K562 (cell line): ENCODE results near the gene LRMDA. TPM values are rescaled to one million over a fixed set of nuclear protein-coding genes. Genes with fewer than 3 reads are reported as not detected.

Experiments
- ATAC-seq: fragments of 200-7000 bp; cut with Tn5 transposase; 3 replicates; pipeline ENCODE4 v1.9.1; 2020; ENCODE audit warnings: moderate library complexity
- BruUV-seq: library from RNA; stranded (reverse); fragments of 400-500 nt; replicated peaks from 2 replicates; lab custom pipeline; 2021; lab: Mats Ljungman, UMichigan
- CTCF ChIA-PET: fragments of 300-600 bp; formaldehyde crosslinking; extraction: SDS; loops from one replicate; lab custom pipeline; 2021; ENCODE audit warnings: low intra/inter-chr PET ratio; lab: Yijun Ruan, JAX
- POLR2A ChIA-PET: fragments of 300-600, 350-650 bp; sonication (Branson Sonifier 250); formaldehyde crosslinking; extraction: SDS; loops from one replicate; lab custom pipeline; 2021; ENCODE audit warnings: antibody characterized with exemption, inconsistent platforms; lab: Yijun Ruan, JAX
- DNase-seq, 4 experiments: peaks; one replicate each; pipeline versions ENCODE4 v3.0.0 to v3.0.0-alpha.2; 2011 to 2018; ENCODE audit warnings: low spot score in 3 of 4, mixed read lengths in 3 of 4; ENCODE audit errors: extremely low read depth in 1 of 4
- FAIRE-seq: peaks from 2 replicates; lab custom pipeline; 2011; peaks lifted over from hg19 to GRCh38; lab: Jason Lieb, UNC
- H2AFZ ChIP-seq: 2 replicates; pipeline ENCODE4 v1.6.0; 2011; ENCODE audit warnings: low read depth, low read length, control low read depth, inconsistent platforms
- H3K27ac ChIP-seq: fragments of 200-600 bp; 3 replicates; pipeline ENCODE4 v1.8.0; 2011; ENCODE audit warnings: low read depth, mild to moderate bottlenecking, control low read depth, inconsistent platforms, low read length, moderate library complexity, mixed read lengths; ENCODE audit errors: extremely low read depth
- H3K27me3 ChIP-seq, 2 experiments: fragments of 300-600 bp in 1 of 2; 2 replicates in 1 of 2; 3 replicates in 1 of 2; pipeline versions ENCODE4 v1.6.0 to v1.8.0; 2011; ENCODE audit warnings: inconsistent platforms in 2 of 2, low read length in 2 of 2, mild to moderate bottlenecking in 1 of 2, mixed read lengths in 1 of 2, moderate library complexity in 1 of 2; ENCODE audit not compliant: control insufficient read depth in 2 of 2, insufficient read depth in 2 of 2
- H3K36me3 ChIP-seq: fragments of 300-600 bp; 3 replicates; pipeline ENCODE4 v1.8.0; 2011; ENCODE audit warnings: mild to moderate bottlenecking, low read length, inconsistent platforms; ENCODE audit not compliant: control insufficient read depth, insufficient read depth
- H3K4me1 ChIP-seq, 2 experiments: fragments of 200-600 bp in 1 of 2; replicated peaks in 1 of 2; 2 replicates in 1 of 2; 3 replicates in 1 of 2; pipeline versions ENCODE4 v1.5.1 to v1.8.0; 2011; ENCODE audit warnings: inconsistent platforms in 2 of 2, low read length in 2 of 2, mild to moderate bottlenecking in 1 of 2, mixed read lengths in 1 of 2, moderate library complexity in 1 of 2; ENCODE audit not compliant: control insufficient read depth in 2 of 2, insufficient read depth in 2 of 2
- H3K4me2 ChIP-seq: 2 replicates; pipeline ENCODE4 v1.6.1; 2011; ENCODE audit warnings: low read length, control low read depth, inconsistent platforms, mixed read lengths; ENCODE audit not compliant: insufficient read depth
- H3K4me3 ChIP-seq: fragments of 200-600 bp; sonication (generic), shearing (Covaris generic); 2 replicates; pipeline ENCODE4 v1.5.1; 2016; ENCODE audit warnings: control low read depth, inconsistent platforms
- H3K79me2 ChIP-seq: fragments of 200-600 bp; 3 replicates; pipeline ENCODE4 v1.8.0; 2011; ENCODE audit warnings: low read length, inconsistent platforms; ENCODE audit not compliant: control insufficient read depth, insufficient read depth
- H3K9ac ChIP-seq, 2 experiments: 2 replicates each; pipeline versions ENCODE4 v1.6.0 to v1.6.1; 2011; ENCODE audit warnings: low read depth in 2 of 2, low read length in 2 of 2, control low read depth in 1 of 2, inconsistent platforms in 1 of 2, mild to moderate bottlenecking in 1 of 2, mixed read lengths in 1 of 2; ENCODE audit not compliant: insufficient read depth in 1 of 2
- H3K9me1 ChIP-seq: one replicate; pipeline ENCODE4 v1.6.0; 2011; ENCODE audit warnings: inconsistent platforms, mild to moderate bottlenecking, low read length, moderate library complexity; ENCODE audit not compliant: control insufficient read depth, insufficient read depth
- H3K9me3 ChIP-seq: replicated peaks from 2 replicates; pipeline ENCODE4 v1.5.1; 2011; ENCODE audit warnings: low read depth, low read length, inconsistent platforms; ENCODE audit not compliant: control insufficient read depth, insufficient read depth
- H4K20me1 ChIP-seq: replicated peaks from 2 replicates; pipeline ENCODE4 v1.6.1; 2011; ENCODE audit warnings: low read length, inconsistent platforms, mixed read lengths; ENCODE audit not compliant: control insufficient read depth, insufficient read depth
- NEUROD1 ChIP-seq: fragments of 150-350 bp; IDR thresholded peaks from 2 replicates; pipeline ENCODE4 v1.6.1; 2014; ENCODE audit warnings: borderline replicate concordance, low read length, low read depth; ENCODE audit not compliant: partially characterized antibody
- POLR2H ChIP-seq: IDR thresholded peaks from 2 replicates; pipeline ENCODE4 v1.6.1; 2016; ENCODE audit warnings: missing genetic modification characterization, low read depth, mild to moderate bottlenecking, control low read depth, missing compliant biosample characterization, moderate library complexity
- ZBTB2 ChIP-seq: fragments of 450-650 bp; IDR thresholded peaks from 2 replicates; pipeline ENCODE4 v1.6.1; 2016; ENCODE audit warnings: antibody characterized with exemption
- ZFP30 ChIP-seq: fragments of 250-450 bp; sonication (Bioruptor Pico); IDR thresholded peaks from 2 replicates; pipeline ENCODE4 v1.8.0; 2022; ENCODE audit warnings: moderate library complexity, mild to moderate bottlenecking, inconsistent platforms, borderline replicate concordance
- WGBS: fragments of 100-300 bp; shearing (Covaris generic); methylation state at CpG from one replicate; pipeline ENCODE4 v1.1.6; 2016; ENCODE audit warnings: low coverage, mixed read lengths; ENCODE audit not compliant: insufficient coverage; ENCODE audit errors: missing lambda C conversion rate; 5-methylcytosine and 5-hydroxymethylcytosine counted together
- in situ Hi-C: fragments of 300-500 bp; cut with MboI; formaldehyde crosslinking; loops from 4 replicates; pipeline ENCODE4 v1.15.0; 2018; ENCODE audit warnings: inconsistent platforms, mixed read lengths
- intact Hi-C: fragments of 100-400 bp; cut with micrococcal nuclease; formaldehyde crosslinking; loops from 2 replicates; pipeline ENCODE4 v1.14.2; 2022
- polyA plus RNA-seq, 8 experiments: library from polyadenylated mRNA; depleted of rRNA in 4 of 8; stranded (reverse) in 5 of 8; unstranded in 3 of 8; fragments of >200 nt; fragmentation: Nextera tagmentation in 2 of 8; fragmentation: Illumina TruSeq in 1 of 8; extraction: Ambion mirVana in 2 of 8; extraction: Trizol in 1 of 8; gene quantifications; 2 replicates each; pipeline versions ENCODE4 v1.2.1 to v1.2.3, GENCODE V29; 2011 to 2014; ENCODE audit warnings: inconsistent platforms in 1 of 8, missing spikeins in 1 of 8
- total RNA-seq, 7 experiments: library from RNA; depleted of rRNA in 6 of 7; stranded (reverse); fragments of >200 nt in 6 of 7; fragmentation: Illumina TruSeq in 2 of 7; extraction: Trizol in 2 of 7; gene quantifications; 2 replicates each; pipeline versions ENCODE4 v1.2.1 to v1.2.3, GENCODE V29; 2011 to 2021; ENCODE audit warnings: low replicate concordance in 1 of 7
- TF ChIP-seq, protein P1 (sequence below): fragments of 250-450 bp; sonication (Bioruptor Pico); IDR thresholded peaks from 2 replicates; pipeline ENCODE4 v1.5.0; 2021
- TF ChIP-seq, protein P2 (sequence below): sonication (generic); formaldehyde crosslinking; IDR thresholded peaks from 2 replicates; pipeline ENCODE4 v1.8.0; 2023; ENCODE audit warnings: mild to moderate bottlenecking, missing genetic modification reagents

The LRMDA gene
- total and polyA plus RNA-seq, 9 of the 15 experiments (the other 6 are each of a cell fraction or from before 2014, with no cell fraction given), result 0.25 TPM; not detected in 8

DNA sequence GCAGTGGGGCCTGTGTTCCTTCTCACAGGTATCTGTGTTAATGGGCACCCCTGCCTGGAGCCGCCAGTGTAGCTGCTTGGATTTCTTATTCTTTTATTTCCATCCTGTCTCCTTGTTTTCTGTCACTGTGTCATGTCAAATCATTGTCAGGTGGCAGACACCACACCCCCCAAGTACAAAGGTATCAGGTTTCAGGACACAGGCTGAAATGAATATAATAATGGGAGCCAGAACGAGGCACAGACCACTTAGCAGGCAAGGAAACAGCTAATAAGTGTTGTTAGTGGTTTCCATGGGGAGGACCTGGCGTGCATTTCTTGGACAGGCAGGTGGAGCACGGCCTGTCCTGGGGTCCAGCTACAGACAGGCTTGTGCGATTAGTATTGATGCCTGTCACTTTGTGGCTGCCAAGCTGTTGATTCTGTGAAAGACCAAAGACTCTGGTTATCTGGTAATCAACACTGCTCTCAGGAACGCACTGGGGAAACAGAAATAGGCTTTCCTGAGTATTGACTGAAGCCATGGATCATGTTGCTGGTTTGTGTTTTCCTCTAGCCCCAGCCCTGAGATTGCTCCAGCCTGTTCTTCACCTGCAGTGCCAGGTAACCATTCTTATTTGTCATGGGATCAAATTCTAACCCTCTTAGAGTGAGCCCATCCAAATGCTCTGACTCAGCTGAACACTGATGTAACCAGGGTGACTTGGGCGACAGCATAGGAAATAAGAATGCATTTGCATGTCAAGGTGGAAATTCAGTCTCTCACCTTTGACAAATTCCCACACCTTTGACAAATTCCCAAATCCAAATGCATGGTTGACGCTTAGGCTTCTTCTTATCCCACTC is 1002.0 kb downstream of the LRMDA start:
- Histone ChIP-seq H3K36me3 (no peaks in the 10 kb centered on the region), H3K4me2 (no peak overlapping the region), H3K79me2 (no peaks in the 10 kb centered on the region), H4K20me1 (no peaks in the 10 kb centered on the region), H2AFZ (no peak overlapping the region)
- ATAC-seq, result no peak
- FAIRE-seq, result no peak
- BruUV-seq, result no TSS peak
- intact Hi-C loops, result no loop called here
- TF ChIP-seq NEUROD1 (no peak), ZBTB2 (no peak), POLR2H (tag) (no peak), ZFP30 (CRISPR knock-in tag) (no peak)
- TF ChIP-seq, protein P1, sequence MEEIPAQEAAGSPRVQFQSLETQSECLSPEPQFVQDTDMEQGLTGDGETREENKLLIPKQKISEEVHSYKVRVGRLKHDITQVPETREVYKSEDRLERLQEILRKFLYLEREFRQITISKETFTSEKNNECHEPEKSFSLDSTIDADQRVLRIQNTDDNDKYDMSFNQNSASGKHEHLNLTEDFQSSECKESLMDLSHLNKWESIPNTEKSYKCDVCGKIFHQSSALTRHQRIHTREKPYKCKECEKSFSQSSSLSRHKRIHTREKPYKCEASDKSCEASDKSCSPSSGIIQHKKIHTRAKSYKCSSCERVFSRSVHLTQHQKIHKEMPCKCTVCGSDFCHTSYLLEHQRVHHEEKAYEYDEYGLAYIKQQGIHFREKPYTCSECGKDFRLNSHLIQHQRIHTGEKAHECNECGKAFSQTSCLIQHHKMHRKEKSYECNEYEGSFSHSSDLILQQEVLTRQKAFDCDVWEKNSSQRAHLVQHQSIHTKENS (CRISPR knock-in tag), result no peak
- TF ChIP-seq, protein P2, sequence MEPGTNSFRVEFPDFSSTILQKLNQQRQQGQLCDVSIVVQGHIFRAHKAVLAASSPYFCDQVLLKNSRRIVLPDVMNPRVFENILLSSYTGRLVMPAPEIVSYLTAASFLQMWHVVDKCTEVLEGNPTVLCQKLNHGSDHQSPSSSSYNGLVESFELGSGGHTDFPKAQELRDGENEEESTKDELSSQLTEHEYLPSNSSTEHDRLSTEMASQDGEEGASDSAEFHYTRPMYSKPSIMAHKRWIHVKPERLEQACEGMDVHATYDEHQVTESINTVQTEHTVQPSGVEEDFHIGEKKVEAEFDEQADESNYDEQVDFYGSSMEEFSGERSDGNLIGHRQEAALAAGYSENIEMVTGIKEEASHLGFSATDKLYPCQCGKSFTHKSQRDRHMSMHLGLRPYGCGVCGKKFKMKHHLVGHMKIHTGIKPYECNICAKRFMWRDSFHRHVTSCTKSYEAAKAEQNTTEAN (CRISPR knock-in tag), result no peak
- TF ChIP-seq, all 486 proteins: peak for 0
- no peak overlapping the region for H3K4me3 ChIP-seq
- no peak overlapping the region for H3K9ac ChIP-seq
- H3K9me1 ChIP-seq, result no peaks in the 10 kb centered on the region
- CTCF ChIA-PET, result no interaction called here
- no peaks in the 10 kb centered on the region for H3K27me3 ChIP-seq
- POLR2A ChIA-PET, result no interaction called here
- no peaks in the 10 kb centered on the region for H3K4me1 ChIP-seq
- no peaks in the 10 kb centered on the region for H3K9me3 ChIP-seq
- in situ Hi-C loops, result no loop called here
- under 1% methylated on average over 8 of the region's 8 CpGs for WGBS
- no peak overlapping the region for H3K27ac ChIP-seq
- no peak for DNase-seq
